A549 (cell line): ENCODE data around the gene OSBPL9. TPM values are rescaled to one million over a fixed set of nuclear protein-coding genes. Genes with fewer than 3 reads are reported as not detected.

ENCODE experiments used
- ATAC-seq, 2 experiments: fragments of 200-7000 bp in 1 of 2; fragments of >200 bp in 1 of 2; cut with Nextera tagmentation in 1 of 2; cut with Tn5 transposase in 1 of 2; 3 replicates each; pipeline versions ENCODE4 v1.8.0 to v1.9.1; 2018 to 2020; ENCODE audit warnings: mild to moderate bottlenecking in 1 of 2, moderate library complexity in 1 of 2
- CTCF ChIA-PET: fragments of 300-600 bp; sonication (Branson Sonifier 250); formaldehyde crosslinking; extraction: SDS; loops from one replicate; lab custom pipeline; 2021; ENCODE audit warnings: antibody characterized with exemption, inconsistent platforms; lab: Yijun Ruan, JAX
- POLR2A ChIA-PET: fragments of 350-600 bp; formaldehyde crosslinking; extraction: SDS; loops from one replicate; lab custom pipeline; 2021; ENCODE audit warnings: antibody characterized with exemption, inconsistent platforms; lab: Yijun Ruan, JAX
- DNase-seq, 2 experiments: peaks; one replicate each; pipeline versions ENCODE4 v3.0.0 to v3.0.0-alpha.2; 2011 to 2016; ENCODE audit warnings: low read depth in 1 of 2, low spot score in 1 of 2
- FAIRE-seq: peaks from 2 replicates; lab custom pipeline; 2011; peaks lifted over from hg19 to GRCh38; lab: Jason Lieb, UNC
- H3K27ac ChIP-seq, 2 experiments: fragments of >200 bp; sonication (Bioruptor Twin); formaldehyde crosslinking; 3 replicates each; pipeline ENCODE4 v1.5.1; 2016 to 2017
- H3K4me1 ChIP-seq: fragments of >200 bp; sonication (Bioruptor Twin); formaldehyde crosslinking; 3 replicates; pipeline ENCODE4 v1.6.1; 2016
- H3K4me2 ChIP-seq: fragments of >200 bp; sonication (Bioruptor Twin); formaldehyde crosslinking; 3 replicates; pipeline ENCODE4 v1.6.1; 2016
- H3K4me3 ChIP-seq: fragments of >200 bp; sonication (Bioruptor Twin); formaldehyde crosslinking; 3 replicates; pipeline ENCODE4 v1.5.1; 2016
- H3K9me3 ChIP-seq: fragments of >200 bp; sonication (Bioruptor Twin); formaldehyde crosslinking; 3 replicates; pipeline ENCODE4 v1.6.1; 2016
- ATOH8 ChIP-seq: fragments of 250-450 bp; sonication (Bioruptor Pico); IDR thresholded peaks from 2 replicates; pipeline ENCODE4 v1.5.0; 2020; ENCODE audit warnings: low read depth, mild to moderate bottlenecking, moderate library complexity
- BHLHE40 ChIP-seq: IDR thresholded peaks from 2 replicates; pipeline ENCODE4 v1.6.1; 2012; ENCODE audit warnings: low read depth, low read length, inconsistent platforms
- CBX2 ChIP-seq: fragments of 200-600 bp; sonication (generic); IDR thresholded peaks from 2 replicates; pipeline ENCODE4 v1.6.1; 2016; ENCODE audit warnings: low read depth, mild to moderate bottlenecking, borderline replicate concordance
- CHD4 ChIP-seq: fragments of 200-600 bp; sonication (generic); IDR thresholded peaks from 2 replicates; pipeline ENCODE4 v1.6.1; 2016; ENCODE audit warnings: antibody characterized with exemption, mild to moderate bottlenecking, borderline replicate concordance
- E2F6 ChIP-seq: IDR thresholded peaks from 2 replicates; pipeline ENCODE4 v1.6.1; 2012; ENCODE audit warnings: low read depth, borderline replicate concordance
- ELK1 ChIP-seq: fragments of 150-350 bp; IDR thresholded peaks from 2 replicates; pipeline ENCODE4 v1.6.1; 2014; ENCODE audit warnings: low read depth, mild to moderate bottlenecking, low read length
- FOSB ChIP-seq: fragments of 250-450 bp; sonication (Bioruptor Pico); IDR thresholded peaks from 2 replicates; pipeline ENCODE4 v1.5.0; 2020; ENCODE audit warnings: mild to moderate bottlenecking, moderate library complexity
- GATA3 ChIP-seq: IDR thresholded peaks from 2 replicates; pipeline ENCODE4 v1.6.1; 2012; ENCODE audit warnings: borderline replicate concordance
- HMGXB4 ChIP-seq: fragments of 250-450 bp; sonication (Bioruptor Pico); IDR thresholded peaks from 2 replicates; pipeline ENCODE4 v1.5.0; 2021; ENCODE audit warnings: mild to moderate bottlenecking, moderate library complexity, borderline replicate concordance
- HOXB13 ChIP-seq: fragments of 250-450 bp; sonication (Bioruptor Pico); IDR thresholded peaks from 2 replicates; pipeline ENCODE4 v1.5.0; 2020; ENCODE audit warnings: low read depth, mild to moderate bottlenecking, moderate library complexity
- HOXB5 ChIP-seq: fragments of 250-450 bp; sonication (Bioruptor Pico); IDR thresholded peaks from 2 replicates; pipeline ENCODE4 v1.5.0; 2020; ENCODE audit warnings: mild to moderate bottlenecking, moderate library complexity
- JUNB ChIP-seq: fragments of >200 bp; sonication (Bioruptor Twin); formaldehyde crosslinking; IDR thresholded peaks from 2 replicates; pipeline ENCODE4 v1.6.1; 2016
- MAZ ChIP-seq: fragments of 150-350 bp; IDR thresholded peaks from 2 replicates; pipeline ENCODE4 v1.6.1; 2014; ENCODE audit warnings: antibody characterized with exemption, low read depth, low read length, borderline replicate concordance
- MYC ChIP-seq: IDR thresholded peaks from 2 replicates; pipeline ENCODE4 v1.6.1; 2012; ENCODE audit warnings: mild to moderate bottlenecking, inconsistent platforms, low read length, improper control_type of control experiment, borderline replicate concordance
- NFE2L2 ChIP-seq: fragments of 150-350 bp; conservative IDR thresholded peaks from 2 replicates; pipeline ENCODE4 v1.6.1; 2014; ENCODE audit warnings: low read length
- NPAS2 ChIP-seq: fragments of 250-450 bp; sonication (Bioruptor Pico); IDR thresholded peaks from 2 replicates; pipeline ENCODE4 v1.8.0; 2022; ENCODE audit warnings: mild to moderate bottlenecking, moderate library complexity, borderline replicate concordance
- PBX3 ChIP-seq: IDR thresholded peaks from 2 replicates; pipeline ENCODE4 v1.6.1; 2012
- REST ChIP-seq: fragments of 200-600 bp; sonication (generic); IDR thresholded peaks from 2 replicates; pipeline ENCODE4 v1.6.1; 2016; ENCODE audit warnings: antibody characterized with exemption, mild to moderate bottlenecking, moderate library complexity
- RFX5 ChIP-seq: fragments of 450-650 bp; IDR thresholded peaks from 2 replicates; pipeline ENCODE4 v1.7.1; 2014; ENCODE audit warnings: antibody characterized with exemption, mild to moderate bottlenecking, moderate library complexity
- ZSCAN20 ChIP-seq: fragments of 250-450 bp; sonication (Bioruptor Pico); IDR thresholded peaks from 2 replicates; pipeline ENCODE4 v1.8.0; 2022; ENCODE audit warnings: mild to moderate bottlenecking, moderate library complexity
- WGBS: methylation state at CpG from one replicate; pipeline ENCODE4 v1.1.6; 2017; ENCODE audit errors: missing lambda C conversion rate; 5-methylcytosine and 5-hydroxymethylcytosine counted together
- polyA plus RNA-seq, 4 experiments: library from polyadenylated mRNA; depleted of rRNA in 3 of 4; stranded (reverse); fragments of >200 nt; fragmentation: RNase III in 1 of 4; extraction: RNeasy Plus Mini Kit Qiagen cat#74134 plus additional on column Dnase treatment in 1 of 4; gene quantifications; 2 replicates in 3 of 4; 3 replicates in 1 of 4; pipeline ENCODE4 v1.2.3, GENCODE V29; 2011 to 2017
- TF ChIP-seq, protein P1 (sequence below): IDR thresholded peaks from 2 replicates; pipeline ENCODE4 v1.6.1; 2012

OSBPL9 gene
- polyA plus RNA-seq, 2 of the 4 experiments (the other 2 are of a cell fraction), result 52.6 to 93.7 TPM

GRCh38 chr1:51745304-51745570 lies 128.3 kb downstream of the OSBPL9 start (continued):
- no peak for TF ChIP-seq HMGXB4
- no peak for TF ChIP-seq MAZ
- TF ChIP-seq MYC, result no peak
- TF ChIP-seq ZSCAN20 (CRISPR knock-in tag), result no peak
- TF ChIP-seq, all 56 proteins: peak for 0

DNA sequence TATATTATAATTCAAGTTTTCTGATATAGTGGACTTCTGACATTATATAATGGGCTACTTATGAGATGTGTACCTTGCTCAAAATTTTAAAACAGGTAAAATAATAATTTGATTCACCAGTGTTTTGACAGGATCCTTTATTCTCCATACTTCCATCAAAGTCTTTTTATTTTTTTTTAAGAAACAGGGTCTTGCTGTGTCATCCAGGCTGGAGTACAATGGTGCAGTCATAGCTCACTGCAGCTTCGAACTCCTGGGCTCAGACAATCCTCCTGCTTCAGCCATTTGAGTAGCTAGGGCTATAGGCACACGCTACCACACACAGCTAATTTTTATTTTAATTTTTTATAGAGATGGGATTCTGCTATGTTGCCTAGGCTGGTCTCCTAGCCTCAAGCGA lies 132.3 kb downstream of the OSBPL9 start:
- no peak overlapping the region for H3K4me2 ChIP-seq
- POLR2A ChIA-PET, result no interaction called here
- WGBS, result 95% methylated on average over 3 of the region's 3 CpGs
- no peak for FAIRE-seq
- no peak overlapping the region for H3K27ac ChIP-seq
- no peak for TF ChIP-seq ELK1
- no peak for TF ChIP-seq BHLHE40
- TF ChIP-seq HOXB5 (CRISPR knock-in tag), result no peak
- TF ChIP-seq REST, result no peak
- no peak for TF ChIP-seq HOXB13 (CRISPR knock-in tag)
- TF ChIP-seq JUNB, result no peak
- no peak for TF ChIP-seq CBX2
- TF ChIP-seq ZSCAN20 (CRISPR knock-in tag), result no peak
- TF ChIP-seq NFE2L2, result no peak
- no peak for TF ChIP-seq FOSB (CRISPR knock-in tag)
- TF ChIP-seq ATOH8, result no peak
- TF ChIP-seq NPAS2 (CRISPR knock-in tag), result no peak
- no peak for TF ChIP-seq E2F6
- no peak for TF ChIP-seq CHD4
- no peak for TF ChIP-seq PBX3
- no peak for TF ChIP-seq RFX5
- TF ChIP-seq, protein P1, sequence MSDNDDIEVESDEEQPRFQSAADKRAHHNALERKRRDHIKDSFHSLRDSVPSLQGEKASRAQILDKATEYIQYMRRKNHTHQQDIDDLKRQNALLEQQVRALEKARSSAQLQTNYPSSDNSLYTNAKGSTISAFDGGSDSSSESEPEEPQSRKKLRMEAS, result no peak
- TF ChIP-seq GATA3, result no peak
- peaks cover 18% of the 10 kb centered on the region for H3K4me1 ChIP-seq
- H3K4me3 ChIP-seq, result no peak overlapping the region
- no peak for ATAC-seq
- no peaks in the 10 kb centered on the region for H3K9me3 ChIP-seq
- DNase-seq, result no peak
- CTCF ChIA-PET, result interaction anchor here (1.3 kb wide), 1 partner anchor 18 kb away, joined by 3 read pairs; no protein-coding TSS in a partner anchor
